ENCODE data around the gene ARHGEF4.

ARHGEF4 gene

GRCh38 chr2:130921164-130921476, 84.4 kb downstream of the ARHGEF4 start:
- no peak for DNase-seq

GRCh38 chr2:130922417-130922816, 85.7 kb downstream of the ARHGEF4 start:
- DNase-seq: no peak

- DNase-seq: no peak
These were observed 91.7 kb downstream of the ARHGEF4 start for GRCh38 chr2:130928385-130928784.

- DNase-seq: no peak
These were observed 94.3 kb downstream of the ARHGEF4 start for GRCh38 chr2:130930740-130931659.

GRCh38 chr2:130933501-130933900, 96.8 kb downstream of the ARHGEF4 start:
- DNase-seq: no peak

GRCh38 chr2:130936451-130936850, 99.7 kb downstream of the ARHGEF4 start:
- DNase-seq: no peak

GRCh38 chr2:130947967-130948366, 111.3 kb downstream of the ARHGEF4 start:
- no peak for DNase-seq

GRCh38 chr2:130949954-130950353, 113.2 kb downstream of the ARHGEF4 start:
- DNase-seq: no peak

GRCh38 chr2:130951018-130951417, 114.3 kb downstream of the ARHGEF4 start:
- DNase-seq: no peak

- no peak for DNase-seq
These were observed 118.2 kb downstream of the ARHGEF4 start for GRCh38 chr2:130954873-130955272.

- no peak for DNase-seq
These were observed 121.2 kb downstream of the ARHGEF4 start for GRCh38 chr2:130957915-130958314.

- no peak for DNase-seq
These were observed 126.6 kb downstream of the ARHGEF4 start for GRCh38 chr2:130963196-130963848.

GRCh38 chr2:130963849-130964793, 127.4 kb downstream of the ARHGEF4 start:
- no peak for DNase-seq

GRCh38 chr2:130964931-130965330, 128.2 kb downstream of the ARHGEF4 start:
- no peak for DNase-seq

GRCh38 chr2:130966149-130966774, 129.5 kb downstream of the ARHGEF4 start:
- no peak for DNase-seq

- DNase-seq: no peak
These were observed 130.2 kb downstream of the ARHGEF4 start for GRCh38 chr2:130966775-130967490.

GRCh38 chr2:130972410-130972809, 135.7 kb downstream of the ARHGEF4 start:
- DNase-seq: no peak

- DNase-seq: no peak
These were observed 139.0 kb downstream of the ARHGEF4 start for GRCh38 chr2:130975729-130976128.

- no peak for DNase-seq
These were observed 140.0 kb downstream of the ARHGEF4 start for GRCh38 chr2:130976591-130977237.

- DNase-seq: no peak
These were observed 140.8 kb downstream of the ARHGEF4 start for GRCh38 chr2:130977461-130978050.

- no peak for DNase-seq
These were observed 145.0 kb downstream of the ARHGEF4 start for GRCh38 chr2:130981667-130982066.

Measured in activated CD4-positive, CD25-positive, alpha-beta regulatory T cell (primary cell).